ENCODE measurements around the gene CAMTA1.

The CAMTA1 gene

GRCh38 chr1:7339953-7340352 lies 554.7 kb downstream of the CAMTA1 start:
- no peak for DNase-seq (ENCODE audit: low spot score)

GRCh38 chr1:7341145-7341905 lies 556.1 kb downstream of the CAMTA1 start:
- peak; percentile 46 for DNase-seq (ENCODE audit: low spot score)

GRCh38 chr1:7343882-7344281 lies 558.6 kb downstream of the CAMTA1 start:
- no peak for DNase-seq (ENCODE audit: low spot score)

- no peak for DNase-seq (ENCODE audit: low spot score)
Observed at GRCh38 chr1:7344299-7344698, 559.0 kb downstream of the CAMTA1 start.

- DNase-seq (ENCODE audit: low spot score) = peak; percentile 74
Observed at GRCh38 chr1:7345516-7345915, 560.3 kb downstream of the CAMTA1 start.

GRCh38 chr1:7346070-7346596 lies 560.9 kb downstream of the CAMTA1 start:
- no peak for DNase-seq (ENCODE audit: low spot score)

- DNase-seq (ENCODE audit: low spot score) = no peak
Observed at GRCh38 chr1:7346600-7347570, 561.6 kb downstream of the CAMTA1 start.

GRCh38 chr1:7348073-7348472 lies 562.8 kb downstream of the CAMTA1 start:
- peak; percentile 27 for DNase-seq (ENCODE audit: low spot score)

- DNase-seq (ENCODE audit: low spot score) = no peak
Observed at GRCh38 chr1:7348580-7348979, 563.3 kb downstream of the CAMTA1 start.

- no peak for DNase-seq (ENCODE audit: low spot score)
Observed at GRCh38 chr1:7350804-7351203, 565.5 kb downstream of the CAMTA1 start.

GRCh38 chr1:7351649-7352048 lies 566.4 kb downstream of the CAMTA1 start:
- no peak for DNase-seq (ENCODE audit: low spot score)

GRCh38 chr1:7352364-7352763 lies 567.1 kb downstream of the CAMTA1 start:
- peak; percentile 68 for DNase-seq (ENCODE audit: low spot score)

- no peak for DNase-seq (ENCODE audit: low spot score)
Observed at GRCh38 chr1:7352974-7353373, 567.7 kb downstream of the CAMTA1 start.

- no peak for DNase-seq (ENCODE audit: low spot score)
Observed at GRCh38 chr1:7355646-7356045, 570.4 kb downstream of the CAMTA1 start.

- DNase-seq (ENCODE audit: low spot score) = peak; percentile 11
Observed at GRCh38 chr1:7356079-7356478, 570.8 kb downstream of the CAMTA1 start.

- no peak for DNase-seq (ENCODE audit: low spot score)
Observed at GRCh38 chr1:7358425-7358824, 573.2 kb downstream of the CAMTA1 start.

- DNase-seq (ENCODE audit: low spot score) = no peak
Observed at GRCh38 chr1:7360526-7360925, 575.3 kb downstream of the CAMTA1 start.

GRCh38 chr1:7362947-7363346 lies 577.7 kb downstream of the CAMTA1 start:
- DNase-seq (ENCODE audit: low spot score) = no peak

- DNase-seq (ENCODE audit: low spot score) = no peak
Observed at GRCh38 chr1:7363450-7363849, 578.2 kb downstream of the CAMTA1 start.

GRCh38 chr1:7365706-7366105 lies 580.5 kb downstream of the CAMTA1 start:
- DNase-seq (ENCODE audit: low spot score) = no peak

- DNase-seq (ENCODE audit: low spot score) = no peak
Observed at GRCh38 chr1:7366286-7366954, 581.2 kb downstream of the CAMTA1 start.

Data from cerebellar cortex (tissue), 1 donor.